Hepatocyte (in vitro differentiated cells): Measurements from ENCODE around the gene TGFBR3L. TPM values are rescaled to one million over a fixed set of nuclear protein-coding genes. Genes with fewer than 3 reads are reported as not detected.

Experiments
- DNase-seq: peaks from one replicate; pipeline ENCODE4 v3.0.0-alpha.2; 2016; ENCODE audit warnings: low spot score
- H2AFZ ChIP-seq: fragments of 200-600 bp; sonication (generic); 2 replicates; pipeline ENCODE4 v1.6.0; 2016; ENCODE audit warnings: antibody characterized with exemption, mild to moderate bottlenecking
- H3K27ac ChIP-seq: fragments of 200-600 bp; sonication (generic); 2 replicates; pipeline ENCODE4 v1.5.1; 2016; ENCODE audit warnings: mild to moderate bottlenecking
- H3K27me3 ChIP-seq: fragments of 200-600 bp; sonication (generic); 2 replicates; pipeline ENCODE4 v1.6.1; 2016
- H3K36me3 ChIP-seq: fragments of 200-600 bp; sonication (generic); replicated peaks from 2 replicates; pipeline ENCODE4 v1.5.1; 2016; ENCODE audit warnings: low read depth; ENCODE audit not compliant: insufficient read depth
- H3K4me1 ChIP-seq: fragments of 200-600 bp; sonication (generic); 2 replicates; pipeline ENCODE4 v1.5.1; 2016; ENCODE audit warnings: mild to moderate bottlenecking, moderate library complexity; ENCODE audit not compliant: insufficient read depth
- H3K4me2 ChIP-seq: fragments of 200-600 bp; sonication (generic); 2 replicates; pipeline ENCODE4 v1.6.0; 2016
- H3K4me3 ChIP-seq: fragments of 200-600 bp; sonication (generic); 2 replicates; pipeline ENCODE4 v1.5.1; 2016; ENCODE audit warnings: mild to moderate bottlenecking
- H3K79me2 ChIP-seq: fragments of 200-600 bp; sonication (generic); 2 replicates; pipeline ENCODE4 v1.6.0; 2017; ENCODE audit warnings: mild to moderate bottlenecking
- H3K9me2 ChIP-seq: fragments of 200-600 bp; sonication (generic); replicated peaks from 2 replicates; pipeline ENCODE4 v1.6.0; 2017; ENCODE audit warnings: mild to moderate bottlenecking; ENCODE audit not compliant: insufficient read depth
- H3K9me3 ChIP-seq: fragments of 200-600 bp; sonication (generic); 2 replicates; pipeline ENCODE4 v1.5.1; 2016; ENCODE audit warnings: low read depth, mild to moderate bottlenecking
- H4K20me1 ChIP-seq: fragments of 200-600 bp; sonication (generic); 2 replicates; pipeline ENCODE4 v1.6.0; 2016; ENCODE audit warnings: mild to moderate bottlenecking; ENCODE audit not compliant: insufficient read depth, poor library complexity, severe bottlenecking
- CTCF ChIP-seq: fragments of 200-600 bp; sonication (generic); IDR thresholded peaks from 2 replicates; pipeline ENCODE4 v1.5.1; 2016; ENCODE audit warnings: antibody characterized with exemption, mild to moderate bottlenecking; ENCODE audit not compliant: poor library complexity
- EZH2 ChIP-seq: fragments of 200-600 bp; sonication (generic); IDR thresholded peaks from 2 replicates; pipeline ENCODE4 v1.6.1; 2016; ENCODE audit warnings: antibody characterized with exemption, mild to moderate bottlenecking, borderline replicate concordance
- EZH2phosphoT487 ChIP-seq: fragments of 200-600 bp; sonication (generic); IDR thresholded peaks from one replicate; pipeline ENCODE4 v1.6.1; 2018; ENCODE audit warnings: antibody characterized with exemption, mild to moderate bottlenecking, low read depth, moderate library complexity; ENCODE audit not compliant: unreplicated experiment, severe bottlenecking
- WGBS: methylation state at CpG from one replicate; pipeline ENCODE4 v1.1.6; 2016; ENCODE audit warnings: low lambda C conversion rate; ENCODE audit errors: missing lambda C conversion rate; 5-methylcytosine and 5-hydroxymethylcytosine counted together
- polyA plus RNA-seq: library from polyadenylated mRNA; unstranded; fragments of >200 nt; fragmentation: Nextera tagmentation; extraction: Ambion mirVana; gene quantifications from 2 replicates; pipeline ENCODE4 v1.2.1, GENCODE V29; 2016
- total RNA-seq: library from RNA; depleted of rRNA; stranded (reverse); fragments of >200 nt; gene quantifications from 2 replicates; pipeline ENCODE4 v1.2.3, GENCODE V29; 2014

TGFBR3L gene
- total and polyA plus RNA-seq, 2 experiments from 2014 or later: 8.5 TPM; not detected in 1

GRCh38 chr19:7898967-7899366 is 15.7 kb upstream of the TGFBR3L start:
- WGBS: 97% methylated on average over 15 of the region's 16 CpGs
- H3K36me3 ChIP-seq: no peaks in the 10 kb centered on the region
- H3K27me3 ChIP-seq: no peaks in the 10 kb centered on the region
- H3K4me2 ChIP-seq: no peak overlapping the region
- peaks cover 9% of the 10 kb centered on the region for H3K4me1 ChIP-seq
- peaks cover 5% of the 10 kb centered on the region for H3K79me2 ChIP-seq
- no peak overlapping the region for H2AFZ ChIP-seq
- H4K20me1 ChIP-seq: no peaks in the 10 kb centered on the region
- no peak overlapping the region for H3K4me3 ChIP-seq
- TF ChIP-seq EZH2 (no peak), EZH2phosphoT487 (no peak), CTCF (no peak)
- H3K9me2 ChIP-seq: no peaks in the 10 kb centered on the region
- no peak overlapping the region for H3K27ac ChIP-seq
- no peak for DNase-seq
- H3K9me3 ChIP-seq: no peaks in the 10 kb centered on the region

DNA sequence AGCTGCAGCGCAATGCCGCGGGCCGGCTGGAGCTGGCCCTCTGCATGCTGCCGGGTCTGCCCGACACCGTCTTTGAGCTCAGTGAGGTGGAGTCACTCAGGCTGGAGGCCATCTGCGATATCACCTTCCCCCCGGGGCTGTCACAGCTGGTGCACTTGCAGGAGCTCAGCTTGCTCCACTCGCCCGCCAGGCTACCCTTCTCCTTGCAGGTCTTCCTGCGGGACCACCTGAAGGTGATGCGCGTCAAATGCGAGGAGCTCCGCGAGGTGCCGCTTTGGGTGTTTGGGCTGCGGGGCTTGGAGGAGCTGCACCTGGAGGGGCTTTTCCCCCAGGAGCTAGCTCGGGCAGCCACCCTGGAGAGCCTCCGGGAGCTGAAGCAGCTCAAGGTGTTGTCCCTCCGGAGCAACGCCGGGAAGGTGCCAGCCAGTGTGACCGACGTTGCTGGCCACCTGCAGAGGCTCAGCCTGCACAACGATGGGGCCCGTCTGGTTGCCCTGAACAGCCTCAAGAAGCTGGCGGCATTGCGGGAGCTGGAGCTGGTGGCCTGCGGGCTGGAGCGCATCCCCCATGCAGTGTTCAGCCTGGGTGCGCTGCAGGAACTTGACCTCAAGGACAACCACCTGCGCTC is 14.8 kb upstream of the TGFBR3L start:
- peaks cover 8% of the 10 kb centered on the region for H4K20me1 ChIP-seq
- no peak overlapping the region for H3K27ac ChIP-seq
- 96% methylated on average over 32 of the region's 34 CpGs for WGBS
- TF ChIP-seq CTCF (no peak), EZH2phosphoT487 (no peak), EZH2 (no peak)
- DNase-seq: no peak
- no peaks in the 10 kb centered on the region for H3K9me3 ChIP-seq
- H3K27me3 ChIP-seq: no peaks in the 10 kb centered on the region
- H3K4me3 ChIP-seq: no peak overlapping the region
- peaks cover 13% of the 10 kb centered on the region for H3K4me1 ChIP-seq
- H2AFZ ChIP-seq: no peak overlapping the region
- no peaks in the 10 kb centered on the region for H3K36me3 ChIP-seq
- H3K9me2 ChIP-seq: no peaks in the 10 kb centered on the region
- H3K4me2 ChIP-seq: no peak overlapping the region
- H3K79me2 ChIP-seq: peaks cover 14% of the 10 kb centered on the region

DNA sequence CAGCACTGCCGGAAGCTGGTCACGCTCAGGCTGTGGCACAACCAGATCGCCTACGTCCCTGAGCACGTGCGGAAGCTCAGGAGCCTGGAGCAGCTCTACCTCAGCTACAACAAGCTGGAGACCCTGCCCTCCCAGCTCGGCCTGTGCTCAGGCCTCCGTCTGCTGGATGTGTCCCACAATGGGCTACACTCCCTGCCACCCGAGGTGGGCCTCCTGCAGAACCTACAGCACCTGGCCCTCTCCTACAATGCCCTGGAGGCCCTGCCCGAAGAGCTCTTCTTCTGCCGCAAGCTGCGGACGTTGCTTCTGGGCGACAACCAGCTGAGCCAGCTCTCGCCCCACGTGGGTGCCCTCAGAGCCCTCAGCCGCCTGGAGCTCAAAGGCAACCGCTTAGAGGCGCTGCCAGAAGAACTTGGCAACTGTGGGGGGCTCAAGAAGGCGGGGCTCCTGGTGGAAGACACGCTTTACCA is 14.2 kb upstream of the TGFBR3L start:
- no peak overlapping the region for H2AFZ ChIP-seq
- H4K20me1 ChIP-seq: peaks cover 14% of the 10 kb centered on the region
- no peak overlapping the region for H3K4me3 ChIP-seq
- H3K27ac ChIP-seq: no peak overlapping the region
- DNase-seq: no peak
- H3K9me2 ChIP-seq: no peaks in the 10 kb centered on the region
- no peak overlapping the region for H3K4me2 ChIP-seq
- H3K36me3 ChIP-seq: no peaks in the 10 kb centered on the region
- H3K79me2 ChIP-seq: peaks cover 20% of the 10 kb centered on the region
- no peak for TF ChIP-seq EZH2phosphoT487
- no peak for TF ChIP-seq EZH2
- TF ChIP-seq CTCF: no peak
- H3K27me3 ChIP-seq: no peaks in the 10 kb centered on the region
- no peaks in the 10 kb centered on the region for H3K9me3 ChIP-seq
- 94% methylated on average over 21 of the region's 21 CpGs for WGBS
- H3K4me1 ChIP-seq: peaks cover 19% of the 10 kb centered on the region
